IMR-90 (cell line): Measurements from ENCODE around the gene TEP1. TPM values are rescaled to one million over a fixed set of nuclear protein-coding genes. Genes with fewer than 3 reads are reported as not detected.
"Not testable (repeated sequence)": the region's sequence is repeated elsewhere in the genome, so short reads cannot be mapped to it uniquely, and the experiment has no call there.

ENCODE experiments used
- ATAC-seq: fragments of 200-7000 bp; cut with Tn5 transposase; 2 replicates; pipeline ENCODE4 v1.9.1; 2020; ENCODE audit warnings: low read depth, mild to moderate bottlenecking, moderate library complexity
- BruUV-seq: library from RNA; stranded (reverse); fragments of 400-500 nt; replicated peaks from 2 replicates; lab custom pipeline; 2021; lab: Mats Ljungman, UMichigan
- CTCF ChIA-PET: fragments of 300-600 bp; formaldehyde crosslinking; extraction: SDS; loops from one replicate; lab custom pipeline; 2021; ENCODE audit warnings: antibody characterized with exemption; lab: Yijun Ruan, JAX
- POLR2A ChIA-PET: fragments of 300-600 bp; sonication (Branson Sonifier 250); formaldehyde crosslinking; loops from one replicate; lab custom pipeline; 2022; ENCODE audit warnings: antibody characterized with exemption; ENCODE audit not compliant: unreplicated experiment; lab: Charles Lee
- DNase-seq: peaks from one replicate; pipeline ENCODE4 v3.0.0; 2013
- H2AFZ ChIP-seq: replicated peaks from 2 replicates; pipeline ENCODE3; 2013; ENCODE audit warnings: low read length, mild to moderate bottlenecking; ENCODE audit not compliant: poor library complexity
- H2AK5ac ChIP-seq: 2 replicates; pipeline ENCODE4 v1.6.1; 2013; ENCODE audit warnings: low read depth, low read length, inconsistent platforms
- H2AK9ac ChIP-seq: replicated peaks from 2 replicates; pipeline ENCODE3; 2013; ENCODE audit warnings: mild to moderate bottlenecking, low read depth, low read length, moderate library complexity; ENCODE audit not compliant: poor library complexity
- H2BK120ac ChIP-seq: 2 replicates; pipeline ENCODE4 v1.6.1; 2013; ENCODE audit warnings: low read depth, low read length, inconsistent platforms
- H2BK15ac ChIP-seq: 3 replicates; pipeline ENCODE4 v1.6.1; 2013; ENCODE audit warnings: low read depth, low read length, inconsistent platforms
- H2BK20ac ChIP-seq: 2 replicates; pipeline ENCODE4 v1.6.1; 2013; ENCODE audit warnings: low read depth, mild to moderate bottlenecking, inconsistent platforms, low read length, moderate library complexity
- H2BK5ac ChIP-seq: 2 replicates; pipeline ENCODE4 v1.6.1; 2013; ENCODE audit warnings: mild to moderate bottlenecking, low read depth, low read length, inconsistent platforms; ENCODE audit not compliant: poor library complexity, severe bottlenecking
- H3K14ac ChIP-seq: replicated peaks from 2 replicates; pipeline ENCODE4 v1.6.1; 2013; ENCODE audit warnings: low read depth, low read length, inconsistent platforms
- H3K18ac ChIP-seq: 2 replicates; pipeline ENCODE4 v1.6.1; 2013; ENCODE audit warnings: low read depth, low read length, control low read depth
- H3K23ac ChIP-seq: 2 replicates; pipeline ENCODE4 v1.6.1; 2013; ENCODE audit warnings: low read depth, low read length, inconsistent platforms
- H3K27ac ChIP-seq: 2 replicates; pipeline ENCODE4 v1.5.1; 2013; ENCODE audit warnings: mild to moderate bottlenecking, control low read depth, low read length; ENCODE audit not compliant: insufficient read depth
- H3K27me3 ChIP-seq: 2 replicates; pipeline ENCODE4 v1.6.1; 2013; ENCODE audit warnings: low read length; ENCODE audit not compliant: control insufficient read depth, insufficient read depth
- H3K36me3 ChIP-seq: 2 replicates; pipeline ENCODE4 v1.6.1; 2013; ENCODE audit warnings: low read length, mixed read lengths; ENCODE audit not compliant: control insufficient read depth, insufficient read depth
- H3K4ac ChIP-seq: 2 replicates; pipeline ENCODE4 v1.6.1; 2013; ENCODE audit warnings: low read depth, low read length, inconsistent platforms
- H3K4me1 ChIP-seq: 2 replicates; pipeline ENCODE4 v1.6.1; 2013; ENCODE audit warnings: low read length, mixed read lengths; ENCODE audit not compliant: control insufficient read depth, insufficient read depth
- H3K4me2 ChIP-seq: 2 replicates; pipeline ENCODE4 v1.6.1; 2013; ENCODE audit warnings: low read depth, mild to moderate bottlenecking, control low read depth, low read length, moderate library complexity
- H3K4me3 ChIP-seq: 2 replicates; pipeline ENCODE4 v1.5.1; 2013; ENCODE audit warnings: low read depth, mild to moderate bottlenecking, control low read depth, low read length, moderate library complexity; ENCODE audit not compliant: insufficient read depth
- H3K56ac ChIP-seq: 2 replicates; pipeline ENCODE4 v1.6.1; 2013; ENCODE audit warnings: low read length, inconsistent platforms; ENCODE audit not compliant: insufficient read depth; ENCODE audit errors: extremely low read depth
- H3K79me1 ChIP-seq, 2 experiments: 2 replicates each; pipeline ENCODE4 v1.6.1; 2013; ENCODE audit warnings: low read length in 2 of 2, inconsistent platforms in 1 of 2, low read depth in 1 of 2
- H3K9ac ChIP-seq: 2 replicates; pipeline ENCODE4 v1.6.1; 2013; ENCODE audit warnings: low read depth, low read length, control low read depth
- H3K9me1 ChIP-seq: 2 replicates; pipeline ENCODE4 v1.6.1; 2013; ENCODE audit warnings: low read length, inconsistent platforms; ENCODE audit not compliant: insufficient read depth
- H3K9me3 ChIP-seq: 2 replicates; pipeline ENCODE4 v1.6.1; 2013; ENCODE audit warnings: low read length; ENCODE audit not compliant: control insufficient read depth, insufficient read depth
- H4K20me1 ChIP-seq: 2 replicates; pipeline ENCODE4 v1.6.1; 2013; ENCODE audit warnings: low read length, inconsistent platforms; ENCODE audit not compliant: insufficient read depth
- H4K5ac ChIP-seq: 2 replicates; pipeline ENCODE4 v1.6.1; 2013; ENCODE audit warnings: mild to moderate bottlenecking, low read depth, low read length, control low read depth
- H4K8ac ChIP-seq, 2 experiments: 2 replicates each; pipeline ENCODE4 v1.6.1; 2013; ENCODE audit warnings: low read depth in 2 of 2, low read length in 2 of 2, control low read depth in 1 of 2, inconsistent platforms in 1 of 2
- H4K91ac ChIP-seq: 2 replicates; pipeline ENCODE4 v1.6.1; 2013; ENCODE audit warnings: low read depth, low read length, inconsistent platforms; ENCODE audit not compliant: insufficient read depth
- CEBPB ChIP-seq: IDR thresholded peaks from 2 replicates; pipeline ENCODE4 v1.6.1; 2012; ENCODE audit warnings: low read depth, low read length, improper control_type of control experiment
- FOS ChIP-seq: fragments of 150-350 bp; IDR thresholded peaks from 2 replicates; pipeline ENCODE4 v1.6.1; 2016; ENCODE audit warnings: low read depth, low read length
- MAFK ChIP-seq: IDR thresholded peaks from 2 replicates; pipeline ENCODE4 v1.6.1; 2012; ENCODE audit warnings: low read depth, low read length, improper control_type of control experiment
- WGBS, 2 experiments: methylation state at CpG; one replicate each; pipeline versions ENCODE4 v1.1.5 to v1.1.7; 2013; ENCODE audit warnings: missing lambda C conversion rate in 2 of 2; ENCODE audit not compliant: insufficient read length in 1 of 2; ENCODE audit errors: extremely low coverage in 2 of 2; 5-methylcytosine and 5-hydroxymethylcytosine counted together
- dilution Hi-C: fragments of 300-500 bp; cut with HindIII; formaldehyde crosslinking; loops from one replicate; pipeline ENCODE4 v1.14.3; 2018; ENCODE audit warnings: low sequenced_read_pairs; ENCODE audit not compliant: unreplicated experiment
- in situ Hi-C: fragments of 300-500 bp; cut with MboI; formaldehyde crosslinking; loops from 3 replicates; pipeline ENCODE4 v1.14.3; 2019; ENCODE audit warnings: low sequenced_read_pairs, inconsistent platforms, mixed read lengths
- intact Hi-C: fragments of 100-400 bp; cut with micrococcal nuclease; formaldehyde crosslinking; loops from 2 replicates; pipeline ENCODE4 v1.10.0; 2022
- polyA plus RNA-seq, 3 experiments: library from polyadenylated mRNA; depleted of rRNA; stranded (reverse); fragments of >200 nt; gene quantifications; 2 replicates each; pipeline ENCODE4 v1.2.3, GENCODE V29; 2012; ENCODE audit warnings: low replicate concordance in 1 of 3
- total RNA-seq: library from RNA; depleted of rRNA; stranded (reverse); fragments of >200 nt; gene quantifications from 2 replicates; pipeline ENCODE4 v1.2.3, GENCODE V29; 2012

Gene TEP1
- total and polyA plus RNA-seq, 2 of the 4 experiments (the other 2 are of a cell fraction) = 10.7 to 12.4 TPM

GRCh38 chr14:20341646-20342045 is 71.7 kb downstream of the TEP1 start (continued):
- TF ChIP-seq FOS (no peak), CEBPB (no peak), MAFK (no peak)

- H2AFZ ChIP-seq, H4K5ac ChIP-seq, ATAC-seq, DNase-seq, dilution Hi-C loops, H3K9me1 ChIP-seq, H4K91ac ChIP-seq, H2AK5ac ChIP-seq, H3K27ac ChIP-seq, BruUV-seq, H2BK5ac ChIP-seq, H2BK20ac ChIP-seq, H3K27me3 ChIP-seq, H2BK120ac ChIP-seq, H3K4me2 ChIP-seq, H4K20me1 ChIP-seq, H4K8ac ChIP-seq, H2BK15ac ChIP-seq, H3K18ac ChIP-seq, H3K4ac ChIP-seq, H3K4me1 ChIP-seq, POLR2A ChIA-PET, H3K14ac ChIP-seq, H3K4me3 ChIP-seq, H3K36me3 ChIP-seq, H3K9me3 ChIP-seq, H3K23ac ChIP-seq, H3K56ac ChIP-seq, H2AK9ac ChIP-seq, H3K9ac ChIP-seq, intact Hi-C loops: not testable (repeated sequence)
- in situ Hi-C loops = loop anchor here (25.0 kb wide), 2 partner anchors 646 to 746 kb away; partner anchors contain the start of genes METTL17, SLC39A2 and ZNF219
- CTCF ChIA-PET = interaction anchor here (0.7 to 3.3 kb wide), 2 partner anchors 14 to 73 kb away, joined by 3 to 17 read pairs; partner anchors contain the start of gene TEP1
- peaks cover 3 to 14% of the 10 kb centered on the region in 2 experiments; a peak in 2 of 4 replicates for H3K79me1 ChIP-seq
- no CpG with 5 or more reads among the region's 4 CpGs for WGBS, 2 experiments
Observed at GRCh38 chr14:20341032-20341431, 72.3 kb downstream of the TEP1 start.
